Measurements from ENCODE around the gene COL4A3. TPM values are rescaled to one million over a fixed set of nuclear protein-coding genes. Genes with fewer than 3 reads are reported as not detected.
A peak's percentile ranks its signal among the peaks of the same experiment; 100 is the strongest.

Gene COL4A3
- total RNA-seq, 1 donor from 2014 or later, result 1.5 TPM

GRCh38 chr2:227325839-227326195, 161.4 kb downstream of the COL4A3 start:
- intact Hi-C loops (cut with DNase I), result no loop called here
- TF ChIP-seq, protein P1, sequence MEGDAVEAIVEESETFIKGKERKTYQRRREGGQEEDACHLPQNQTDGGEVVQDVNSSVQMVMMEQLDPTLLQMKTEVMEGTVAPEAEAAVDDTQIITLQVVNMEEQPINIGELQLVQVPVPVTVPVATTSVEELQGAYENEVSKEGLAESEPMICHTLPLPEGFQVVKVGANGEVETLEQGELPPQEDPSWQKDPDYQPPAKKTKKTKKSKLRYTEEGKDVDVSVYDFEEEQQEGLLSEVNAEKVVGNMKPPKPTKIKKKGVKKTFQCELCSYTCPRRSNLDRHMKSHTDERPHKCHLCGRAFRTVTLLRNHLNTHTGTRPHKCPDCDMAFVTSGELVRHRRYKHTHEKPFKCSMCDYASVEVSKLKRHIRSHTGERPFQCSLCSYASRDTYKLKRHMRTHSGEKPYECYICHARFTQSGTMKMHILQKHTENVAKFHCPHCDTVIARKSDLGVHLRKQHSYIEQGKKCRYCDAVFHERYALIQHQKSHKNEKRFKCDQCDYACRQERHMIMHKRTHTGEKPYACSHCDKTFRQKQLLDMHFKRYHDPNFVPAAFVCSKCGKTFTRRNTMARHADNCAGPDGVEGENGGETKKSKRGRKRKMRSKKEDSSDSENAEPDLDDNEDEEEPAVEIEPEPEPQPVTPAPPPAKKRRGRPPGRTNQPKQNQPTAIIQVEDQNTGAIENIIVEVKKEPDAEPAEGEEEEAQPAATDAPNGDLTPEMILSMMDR (IDR thresholded peaks at IDR 0.05), result no peak
- TF ChIP-seq POLR2AphosphoS5 (IDR thresholded peaks at IDR 0.05; ENCODE audit: insufficient read depth in 1 of 2, low read depth in 1 of 2) (no peak), POLR2A (IDR thresholded peaks at IDR 0.05) (no peak)
- Histone ChIP-seq H3K4me1 (peaks cover 23% of the 10 kb centered on the region), H3K36me3 (no peaks in the 10 kb centered on the region), H3K27ac (peak overlapping the region; percentile 94), H3K9me3 (no peaks in the 10 kb centered on the region), H3K4me3 (peak overlapping the region; percentile 61 to 94), H3K27me3 (no peaks in the 10 kb centered on the region)
- no peak for DNase-seq (ENCODE audit: extremely low spot score in 2 of 2)

DNA sequence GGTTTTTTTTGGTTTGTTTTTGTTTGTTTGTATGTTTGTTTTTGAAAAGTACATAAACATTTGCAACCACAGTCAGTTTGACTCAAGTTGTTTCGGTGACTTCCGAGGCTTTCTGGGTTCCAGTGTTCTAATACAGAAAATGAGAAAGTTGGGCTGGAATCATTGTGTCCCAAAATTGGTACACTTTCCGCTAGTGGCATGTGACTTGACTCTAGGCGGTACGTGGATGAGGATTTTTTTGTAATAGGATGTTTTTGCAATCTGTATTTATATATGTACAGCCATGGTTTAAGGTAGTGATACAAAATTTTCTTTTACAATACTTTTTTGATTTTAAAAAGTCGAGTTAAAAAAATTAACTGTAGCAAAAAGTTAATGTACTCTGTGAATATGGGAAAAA, 162.4 kb downstream of the COL4A3 start:
- Histone ChIP-seq H3K4me3 (no peak overlapping the region), H3K9me3 (no peaks in the 10 kb centered on the region), H3K36me3 (no peaks in the 10 kb centered on the region), H3K4me1 (peaks cover 23% of the 10 kb centered on the region), H3K27me3 (no peaks in the 10 kb centered on the region), H3K27ac (no peak overlapping the region)
- TF ChIP-seq, protein P1 (IDR thresholded peaks at IDR 0.05), result no peak
- TF ChIP-seq POLR2A (IDR thresholded peaks at IDR 0.05), result no peak
- TF ChIP-seq POLR2AphosphoS5 (IDR thresholded peaks at IDR 0.05; ENCODE audit: insufficient read depth in 1 of 2, low read depth in 1 of 2), result no peak
- DNase-seq (ENCODE audit: extremely low spot score in 2 of 2), result no peak
- intact Hi-C loops (cut with DNase I), result no loop called here

DNA sequence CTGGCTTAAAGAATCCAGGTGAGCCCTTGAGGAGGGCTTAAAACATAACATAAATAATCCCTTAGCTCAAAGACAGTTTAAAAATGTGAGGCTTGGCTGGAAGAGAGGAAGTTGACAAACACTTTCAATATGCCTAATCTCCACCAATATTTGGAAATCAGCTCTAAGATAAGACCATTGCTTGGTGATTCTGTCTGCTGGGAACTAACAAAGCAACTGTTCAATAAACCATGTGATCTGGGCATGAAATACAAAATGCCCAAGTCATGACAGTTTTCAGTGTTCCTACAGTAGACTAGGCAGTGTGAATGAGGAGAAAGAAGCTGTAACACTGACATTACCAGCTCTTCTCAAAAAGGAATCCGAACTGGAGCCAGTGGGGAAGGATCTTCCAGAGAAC, 171.3 kb downstream of the COL4A3 start:
- intact Hi-C loops (cut with DNase I), result no loop called here
- Histone ChIP-seq H3K27me3 (no peaks in the 10 kb centered on the region), H3K36me3 (peaks cover 0 to 26% of the 10 kb centered on the region in 2 donors), H3K4me3 (no peak overlapping the region), H3K4me1 (no peaks in the 10 kb centered on the region), H3K27ac (no peak overlapping the region), H3K9me3 (no peaks in the 10 kb centered on the region)
- TF ChIP-seq, protein P1 (IDR thresholded peaks at IDR 0.05), result no peak
- TF ChIP-seq POLR2A (IDR thresholded peaks at IDR 0.05), result no peak
- no peak for TF ChIP-seq POLR2AphosphoS5 (IDR thresholded peaks at IDR 0.05; ENCODE audit: insufficient read depth in 1 of 2, low read depth in 1 of 2)
- DNase-seq (ENCODE audit: extremely low spot score in 2 of 2), result no peak

DNA sequence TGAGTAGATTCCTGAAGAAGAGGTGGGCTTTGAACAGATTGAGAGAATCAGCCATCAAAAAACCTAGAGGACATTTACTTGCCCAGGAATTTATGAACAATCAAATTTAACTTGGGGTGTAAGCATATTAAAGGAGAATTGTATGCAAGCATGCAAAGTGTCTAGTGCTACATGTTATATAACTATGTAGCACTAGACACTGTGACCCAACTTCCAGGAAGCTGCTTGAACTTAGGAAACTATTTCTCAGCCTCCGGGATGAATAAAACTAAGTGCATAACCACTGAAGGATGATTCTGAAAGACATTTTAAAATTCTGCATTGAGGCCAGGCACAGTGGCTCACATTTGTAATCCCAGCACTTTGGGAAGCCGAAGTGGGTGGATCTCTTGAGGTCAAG, 173.0 kb downstream of the COL4A3 start:
- Histone ChIP-seq H3K27ac (no peak overlapping the region), H3K36me3 (peaks cover 0 to 37% of the 10 kb centered on the region in 2 donors), H3K4me3 (no peak overlapping the region), H3K4me1 (no peaks in the 10 kb centered on the region), H3K27me3 (no peaks in the 10 kb centered on the region), H3K9me3 (no peaks in the 10 kb centered on the region)
- intact Hi-C loops (cut with DNase I), result no loop called here
- DNase-seq (ENCODE audit: extremely low spot score in 2 of 2), result no peak
- no peak for TF ChIP-seq POLR2AphosphoS5 (IDR thresholded peaks at IDR 0.05; ENCODE audit: insufficient read depth in 1 of 2, low read depth in 1 of 2)
- TF ChIP-seq POLR2A (IDR thresholded peaks at IDR 0.05), result no peak
- TF ChIP-seq, protein P1 (IDR thresholded peaks at IDR 0.05), result no peak

DNA sequence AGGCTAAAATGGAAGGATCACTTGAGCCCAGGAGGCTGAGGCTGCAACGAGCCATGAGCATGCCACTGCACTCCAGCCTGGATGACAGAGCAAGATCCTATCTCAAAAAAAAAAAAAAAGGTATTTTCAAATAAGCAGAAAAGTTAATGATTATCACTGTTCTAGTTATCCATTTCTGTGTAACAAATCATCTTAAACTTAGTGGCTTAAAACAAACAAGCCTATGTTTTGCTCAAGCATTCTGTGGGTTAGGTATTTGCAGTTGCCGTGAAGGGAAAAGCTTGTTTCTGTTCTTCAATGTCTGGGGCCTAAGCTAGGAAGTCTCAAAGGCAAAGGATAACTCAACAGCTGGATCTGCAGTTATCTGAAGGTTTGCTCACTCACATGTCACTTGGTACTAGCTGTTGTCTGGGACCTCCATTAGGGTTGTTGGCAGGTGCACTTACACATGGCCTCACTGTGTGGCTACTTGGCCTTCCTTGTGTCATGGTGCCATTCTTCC, 174.7 kb downstream of the COL4A3 start:
- H3K36me3 ChIP-seq, result peaks cover 0 to 36% of the 10 kb centered on the region in 2 donors
- TF ChIP-seq POLR2A (IDR thresholded peaks at IDR 0.05) (no peak), POLR2AphosphoS5 (IDR thresholded peaks at IDR 0.05; ENCODE audit: insufficient read depth in 1 of 2, low read depth in 1 of 2) (no peak)
- TF ChIP-seq, protein P1 (IDR thresholded peaks at IDR 0.05), result no peak
- intact Hi-C loops (cut with DNase I), result no loop called here
- H3K4me1 ChIP-seq, result no peaks in the 10 kb centered on the region
- H3K9me3 ChIP-seq, result no peaks in the 10 kb centered on the region
- H3K27ac ChIP-seq, result no peak overlapping the region
- H3K27me3 ChIP-seq, result no peaks in the 10 kb centered on the region
- DNase-seq (ENCODE audit: extremely low spot score in 2 of 2), result no peak
- H3K4me3 ChIP-seq, result no peak overlapping the region
